Measurements from ENCODE around the gene MEAK7. TPM values are rescaled to one million over a fixed set of nuclear protein-coding genes. Genes with fewer than 3 reads are reported as not detected.

The MEAK7 gene
- total and polyA plus RNA-seq, 2 of the 8 experiments (the other 6 are each of a cell fraction or from before 2014, with no cell fraction given), result 9.6 to 19.6 TPM

- TF ChIP-seq, protein P1, sequence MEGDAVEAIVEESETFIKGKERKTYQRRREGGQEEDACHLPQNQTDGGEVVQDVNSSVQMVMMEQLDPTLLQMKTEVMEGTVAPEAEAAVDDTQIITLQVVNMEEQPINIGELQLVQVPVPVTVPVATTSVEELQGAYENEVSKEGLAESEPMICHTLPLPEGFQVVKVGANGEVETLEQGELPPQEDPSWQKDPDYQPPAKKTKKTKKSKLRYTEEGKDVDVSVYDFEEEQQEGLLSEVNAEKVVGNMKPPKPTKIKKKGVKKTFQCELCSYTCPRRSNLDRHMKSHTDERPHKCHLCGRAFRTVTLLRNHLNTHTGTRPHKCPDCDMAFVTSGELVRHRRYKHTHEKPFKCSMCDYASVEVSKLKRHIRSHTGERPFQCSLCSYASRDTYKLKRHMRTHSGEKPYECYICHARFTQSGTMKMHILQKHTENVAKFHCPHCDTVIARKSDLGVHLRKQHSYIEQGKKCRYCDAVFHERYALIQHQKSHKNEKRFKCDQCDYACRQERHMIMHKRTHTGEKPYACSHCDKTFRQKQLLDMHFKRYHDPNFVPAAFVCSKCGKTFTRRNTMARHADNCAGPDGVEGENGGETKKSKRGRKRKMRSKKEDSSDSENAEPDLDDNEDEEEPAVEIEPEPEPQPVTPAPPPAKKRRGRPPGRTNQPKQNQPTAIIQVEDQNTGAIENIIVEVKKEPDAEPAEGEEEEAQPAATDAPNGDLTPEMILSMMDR (IDR thresholded peaks at IDR 0.05; ENCODE audit: control extremely low read depth in 1 of 3, insufficient read depth in 1 of 3, low read depth in 1 of 3, low read length in 3 of 3), result no peak
- TF ChIP-seq SP1 (IDR thresholded peaks at IDR 0.05; ENCODE audit: low read depth, low read length) (no peak), ASH2L (IDR thresholded peaks at IDR 0.05; ENCODE audit: low read length) (no peak), CHD1 (IDR thresholded peaks at IDR 0.05; ENCODE audit: low read depth, low read length) (no peak)
Measured at GRCh38 chr16:84524346-84524920, 20.0 kb upstream of the MEAK7 start (continued).
